GM23338 (cell line): ENCODE measurements around the gene ZNF566.

Experiments
- CREB1 ChIP-seq: fragments of 250-450 bp; sonication (Bioruptor Pico); IDR thresholded peaks from 2 replicates; pipeline ENCODE4 v1.5.0; 2020; ENCODE audit warnings: low read depth, mild to moderate bottlenecking, moderate library complexity
- ETS1 ChIP-seq: IDR thresholded peaks from 2 replicates; pipeline ENCODE4 v1.6.1; 2016; ENCODE audit warnings: antibody characterized with exemption
- EZH2 ChIP-seq: fragments of 200-600 bp; sonication (generic); IDR thresholded peaks from one replicate; pipeline ENCODE4 v1.8.0; 2017; ENCODE audit warnings: antibody characterized with exemption, mild to moderate bottlenecking, low read depth; ENCODE audit not compliant: unreplicated experiment
- EZH2phosphoT487 ChIP-seq: fragments of 200-600 bp; sonication (generic); IDR thresholded peaks from one replicate; pipeline ENCODE4 v1.8.1; 2018; ENCODE audit warnings: antibody characterized with exemption; ENCODE audit not compliant: unreplicated experiment
- JUNB ChIP-seq: IDR thresholded peaks from one replicate; pipeline ENCODE4 v1.6.1; 2016; ENCODE audit warnings: antibody characterized with exemption; ENCODE audit not compliant: unreplicated experiment
- NANOG ChIP-seq: IDR thresholded peaks from 2 replicates; pipeline ENCODE4 v1.6.1; 2016; ENCODE audit warnings: antibody characterized with exemption, borderline replicate concordance
- POLR2AphosphoS5 ChIP-seq: IDR thresholded peaks from 2 replicates; pipeline ENCODE4 v1.6.1; 2016; ENCODE audit warnings: antibody characterized with exemption, low read depth
- REST ChIP-seq: IDR thresholded peaks from one replicate; pipeline ENCODE4 v1.6.1; 2018; ENCODE audit warnings: antibody characterized with exemption; ENCODE audit not compliant: unreplicated experiment
- STAT1 ChIP-seq: IDR thresholded peaks from one replicate; pipeline ENCODE4 v1.6.1; 2016; ENCODE audit warnings: antibody characterized with exemption; ENCODE audit not compliant: unreplicated experiment
- ZNF331 ChIP-seq: fragments of 250-450 bp; sonication (Bioruptor Pico); IDR thresholded peaks from 2 replicates; pipeline ENCODE4 v1.5.0; 2020; ENCODE audit warnings: low read depth, mild to moderate bottlenecking, moderate library complexity
- TF ChIP-seq, protein P1 (sequence below), 2 experiments: fragments of 200-600 bp in 1 of 2; sonication (generic) in 1 of 2; conservative IDR thresholded peaks; 2 replicates each; pipeline versions ENCODE4 v1.5.1 to v1.6.1; 2016 to 2017; ENCODE audit warnings: antibody characterized with exemption in 2 of 2, low read depth in 2 of 2, mild to moderate bottlenecking in 2 of 2, moderate library complexity in 1 of 2

DNA sequence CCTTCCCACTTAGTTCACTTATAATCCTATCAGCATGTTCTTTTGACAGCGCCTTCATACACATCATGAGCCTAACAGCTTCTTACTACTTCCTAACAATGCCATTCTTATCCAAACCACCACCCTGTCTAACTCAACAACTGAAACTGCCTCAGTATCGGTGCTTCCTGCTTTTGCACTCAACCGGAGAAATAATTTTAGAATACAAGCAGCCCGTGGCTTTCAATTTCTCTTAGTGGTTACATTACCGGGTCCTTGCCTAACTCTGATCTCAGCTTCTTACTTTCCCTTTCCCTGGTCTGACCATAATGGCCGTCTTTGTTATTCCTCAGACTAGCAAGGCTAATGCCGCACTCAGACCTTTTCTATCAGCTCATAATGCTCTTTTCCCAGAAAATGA, 87.9 kb downstream of the ZNF566 start:
- TF ChIP-seq, protein P1, sequence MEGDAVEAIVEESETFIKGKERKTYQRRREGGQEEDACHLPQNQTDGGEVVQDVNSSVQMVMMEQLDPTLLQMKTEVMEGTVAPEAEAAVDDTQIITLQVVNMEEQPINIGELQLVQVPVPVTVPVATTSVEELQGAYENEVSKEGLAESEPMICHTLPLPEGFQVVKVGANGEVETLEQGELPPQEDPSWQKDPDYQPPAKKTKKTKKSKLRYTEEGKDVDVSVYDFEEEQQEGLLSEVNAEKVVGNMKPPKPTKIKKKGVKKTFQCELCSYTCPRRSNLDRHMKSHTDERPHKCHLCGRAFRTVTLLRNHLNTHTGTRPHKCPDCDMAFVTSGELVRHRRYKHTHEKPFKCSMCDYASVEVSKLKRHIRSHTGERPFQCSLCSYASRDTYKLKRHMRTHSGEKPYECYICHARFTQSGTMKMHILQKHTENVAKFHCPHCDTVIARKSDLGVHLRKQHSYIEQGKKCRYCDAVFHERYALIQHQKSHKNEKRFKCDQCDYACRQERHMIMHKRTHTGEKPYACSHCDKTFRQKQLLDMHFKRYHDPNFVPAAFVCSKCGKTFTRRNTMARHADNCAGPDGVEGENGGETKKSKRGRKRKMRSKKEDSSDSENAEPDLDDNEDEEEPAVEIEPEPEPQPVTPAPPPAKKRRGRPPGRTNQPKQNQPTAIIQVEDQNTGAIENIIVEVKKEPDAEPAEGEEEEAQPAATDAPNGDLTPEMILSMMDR (conservative IDR thresholded peaks at IDR 0.05; ENCODE audit: low read depth in 2 of 2), result no peak
- no peak for TF ChIP-seq POLR2AphosphoS5
- no peak for TF ChIP-seq EZH2phosphoT487
- no peak for TF ChIP-seq REST
- no peak for TF ChIP-seq ZNF331
- no peak for TF ChIP-seq EZH2
- no peak for TF ChIP-seq JUNB
- TF ChIP-seq CREB1 (CRISPR knock-in tag), result no peak
- TF ChIP-seq NANOG, result no peak
- no peak for TF ChIP-seq STAT1
- TF ChIP-seq ETS1, result no peak
